Neuronal stem cell (in vitro differentiated cells): ENCODE data around the gene TPM4.

Experiments
- DNase-seq: peaks from one replicate; pipeline ENCODE4 v3.0.0-alpha.2; 2013; ENCODE audit warnings: low spot score
- H2AFZ ChIP-seq: one replicate; pipeline ENCODE4 v1.6.1; 2013; ENCODE audit warnings: mild to moderate bottlenecking, low read length, inconsistent platforms
- H2AK5ac ChIP-seq: 2 replicates; pipeline ENCODE4 v1.6.1; 2013; ENCODE audit warnings: low read depth, mild to moderate bottlenecking, inconsistent platforms, low read length, moderate library complexity, mixed read lengths
- H2BK120ac ChIP-seq: 2 replicates; pipeline ENCODE4 v1.6.1; 2013; ENCODE audit warnings: low read depth, mild to moderate bottlenecking, inconsistent platforms, low read length, moderate library complexity, mixed read lengths
- H2BK12ac ChIP-seq: one replicate; pipeline ENCODE4 v1.6.1; 2013; ENCODE audit warnings: low read length, inconsistent platforms
- H2BK15ac ChIP-seq: 2 replicates; pipeline ENCODE4 v1.6.1; 2013; ENCODE audit warnings: mild to moderate bottlenecking, low read length, inconsistent platforms, mixed read lengths
- H2BK5ac ChIP-seq: one replicate; pipeline ENCODE4 v1.6.1; 2013; ENCODE audit warnings: inconsistent platforms, mild to moderate bottlenecking, low read length, moderate library complexity
- H3K14ac ChIP-seq: one replicate; pipeline ENCODE4 v1.6.1; 2013; ENCODE audit warnings: low read length, inconsistent platforms
- H3K18ac ChIP-seq: 2 replicates; pipeline ENCODE4 v1.6.1; 2013; ENCODE audit warnings: low read length, inconsistent platforms
- H3K23ac ChIP-seq: 2 replicates; pipeline ENCODE4 v1.6.1; 2013; ENCODE audit warnings: low read depth, mild to moderate bottlenecking, mixed read lengths, low read length, inconsistent platforms; ENCODE audit not compliant: poor library complexity
- H3K27ac ChIP-seq: replicated peaks from 3 replicates; pipeline ENCODE4 v1.5.1; 2013; ENCODE audit warnings: low read length, inconsistent platforms
- H3K27me3 ChIP-seq, 3 experiments: 2 replicates each; pipeline ENCODE4 v1.6.1; 2013; ENCODE audit warnings: low read length in 3 of 3, mild to moderate bottlenecking in 2 of 3, inconsistent platforms in 1 of 3, low read depth in 1 of 3, mixed read lengths in 1 of 3, moderate library complexity in 1 of 3; ENCODE audit not compliant: control insufficient read depth in 3 of 3, insufficient read depth in 3 of 3
- H3K36me3 ChIP-seq, 2 donors: replicated peaks in 1 of 2; 2 replicates each; pipeline ENCODE4 v1.6.1; 2013; ENCODE audit warnings: low read length in 2 of 2; ENCODE audit not compliant: control insufficient read depth in 2 of 2, insufficient read depth in 2 of 2
- H3K4ac ChIP-seq: 2 replicates; pipeline ENCODE4 v1.6.1; 2013; ENCODE audit warnings: inconsistent platforms, mild to moderate bottlenecking, low read length, moderate library complexity
- H3K4me1 ChIP-seq, 2 donors: 1 replicate in 1 of 2; 2 replicates in 1 of 2; pipeline ENCODE4 v1.6.1; 2013; ENCODE audit warnings: low read length in 2 of 2, low read depth in 1 of 2; ENCODE audit not compliant: control insufficient read depth in 2 of 2, insufficient read depth in 1 of 2
- H3K4me2 ChIP-seq: one replicate; pipeline ENCODE4 v1.6.1; 2013; ENCODE audit warnings: mild to moderate bottlenecking, low read length, inconsistent platforms; ENCODE audit not compliant: insufficient read depth, poor library complexity, severe bottlenecking
- H3K4me3 ChIP-seq, 2 donors: 2 replicates each; pipeline ENCODE4 v1.5.1; 2013; ENCODE audit warnings: low read length in 2 of 2, mild to moderate bottlenecking in 2 of 2, inconsistent platforms in 1 of 2, moderate library complexity in 1 of 2
- H3K79me1 ChIP-seq: one replicate; pipeline ENCODE4 v1.6.1; 2013; ENCODE audit warnings: low read depth, mild to moderate bottlenecking, inconsistent platforms, low read length, moderate library complexity
- H3K9ac ChIP-seq: one replicate; pipeline ENCODE4 v1.6.1; 2013; ENCODE audit warnings: mild to moderate bottlenecking, low read depth, low read length, inconsistent platforms; ENCODE audit not compliant: poor library complexity
- H3K9me3 ChIP-seq, 2 donors: replicated peaks in 1 of 2; 2 replicates each; pipeline versions ENCODE3 to v1.6.1; 2013; ENCODE audit warnings: low read length in 2 of 2, mild to moderate bottlenecking in 2 of 2, inconsistent platforms in 1 of 2, low read depth in 1 of 2, mixed read lengths in 1 of 2, moderate library complexity in 1 of 2; ENCODE audit not compliant: control insufficient read depth in 2 of 2, insufficient read depth in 1 of 2
- H4K8ac ChIP-seq: one replicate; pipeline ENCODE4 v1.6.1; 2013; ENCODE audit warnings: low read depth, mild to moderate bottlenecking, inconsistent platforms, low read length, moderate library complexity
- H4K91ac ChIP-seq: one replicate; pipeline ENCODE4 v1.6.1; 2013; ENCODE audit warnings: low read length, low read depth, mild to moderate bottlenecking, inconsistent platforms; ENCODE audit not compliant: poor library complexity
- WGBS, 2 donors: extraction: QIAGEN DNeasy Blood & Tissue Kit; methylation state at CpG; one replicate each; pipeline ENCODE4 v1.1.7; 2013; ENCODE audit warnings: missing lambda C conversion rate in 2 of 2, mixed read lengths in 1 of 2; ENCODE audit not compliant: insufficient read length in 2 of 2, insufficient replicate concordance in 1 of 2; ENCODE audit errors: extremely low coverage in 2 of 2; 5-methylcytosine and 5-hydroxymethylcytosine counted together

Gene TPM4

GRCh38 chr19:16033721-16034120 is 42.6 kb upstream of the TPM4 start:
- no peak overlapping the region for H4K8ac ChIP-seq
- peaks cover 0 to 14% of the 10 kb centered on the region in 2 donors for H3K9me3 ChIP-seq
- H2AFZ ChIP-seq = no peak overlapping the region
- peaks cover 0 to 30% (median 0%) of the 10 kb centered on the region in 3 experiments for H3K27me3 ChIP-seq
- no peak overlapping the region for H3K4me2 ChIP-seq
- H3K18ac ChIP-seq = no peak overlapping the region
- no peak overlapping the region for H3K9ac ChIP-seq
- peak overlapping the region; percentile 38 for H3K14ac ChIP-seq
- H3K4me1 ChIP-seq = no peaks in the 10 kb centered on the region
- no peak for DNase-seq
- H2BK15ac ChIP-seq = no peak overlapping the region
- no peak overlapping the region for H4K91ac ChIP-seq
- no peak overlapping the region for H3K4ac ChIP-seq
- H3K36me3 ChIP-seq = no peaks in the 10 kb centered on the region
- no peak overlapping the region for H3K23ac ChIP-seq
- no CpG with 5 or more reads among the region's 2 CpGs for whole genome bisulfite sequencing, 2 donors
- H2BK120ac ChIP-seq = no peak overlapping the region
- peaks cover 3% of the 10 kb centered on the region for H3K79me1 ChIP-seq
- no peak overlapping the region for H3K27ac ChIP-seq
- H2AK5ac ChIP-seq = no peak overlapping the region
- H3K4me3 ChIP-seq = no peak overlapping the region
- no peak overlapping the region for H2BK5ac ChIP-seq
- H2BK12ac ChIP-seq = no peak overlapping the region

GRCh38 chr19:16034180-16034579 is 42.1 kb upstream of the TPM4 start:
- Histone ChIP-seq H4K8ac (no peak overlapping the region), H3K18ac (no peak overlapping the region), H2BK5ac (no peak overlapping the region), H3K4ac (no peak overlapping the region), H3K36me3 (no peaks in the 10 kb centered on the region), H3K14ac (no peak overlapping the region), H2AFZ (no peak overlapping the region), H3K4me3 (no peak overlapping the region), H2BK15ac (no peak overlapping the region), H3K4me1 (no peaks in the 10 kb centered on the region), H4K91ac (no peak overlapping the region), H3K27me3 (peaks cover 0 to 33% (median 0%) of the 10 kb centered on the region in 3 experiments), H3K79me1 (peaks cover 3% of the 10 kb centered on the region), H3K9me3 (peaks cover 0 to 14% of the 10 kb centered on the region in 2 donors), H3K27ac (no peak overlapping the region), H2BK120ac (no peak overlapping the region), H3K4me2 (no peak overlapping the region), H2BK12ac (no peak overlapping the region), H3K23ac (no peak overlapping the region), H2AK5ac (no peak overlapping the region), H3K9ac (no peak overlapping the region)
- WGBS, 2 donors = no CpG with 5 or more reads among the region's 7 CpGs
- no peak for DNase-seq

GRCh38 chr19:16034958-16035560 is 41.2 kb upstream of the TPM4 start:
- no CpG with 5 or more reads among the region's 17 CpGs for WGBS, 2 donors
- H3K4me2 ChIP-seq = no peak overlapping the region
- no peak overlapping the region for H3K4ac ChIP-seq
- peaks cover 0 to 29% (median 0%) of the 10 kb centered on the region in 3 experiments for H3K27me3 ChIP-seq
- peak overlapping the region; percentile 76 for H3K14ac ChIP-seq
- no peak overlapping the region for H2AFZ ChIP-seq
- no peak overlapping the region for H3K27ac ChIP-seq
- H2BK5ac ChIP-seq = no peak overlapping the region
- H3K23ac ChIP-seq = peak overlapping the region; percentile 55
- no peaks in the 10 kb centered on the region for H3K4me1 ChIP-seq
- peak overlapping the region in 1 of 2 donors; percentile 13 for H3K4me3 ChIP-seq
- H3K36me3 ChIP-seq = no peaks in the 10 kb centered on the region
- H2BK15ac ChIP-seq = no peak overlapping the region
- peak overlapping the region; percentile 43 for H4K8ac ChIP-seq
- no peak overlapping the region for H2AK5ac ChIP-seq
- H4K91ac ChIP-seq = no peak overlapping the region
- peaks cover 4% of the 10 kb centered on the region for H3K79me1 ChIP-seq
- H3K9ac ChIP-seq = no peak overlapping the region
- no peak overlapping the region for H2BK120ac ChIP-seq
- peak overlapping the region; percentile 19 for H3K18ac ChIP-seq
- DNase-seq = no peak
- no peak overlapping the region for H2BK12ac ChIP-seq
- H3K9me3 ChIP-seq = peaks cover 0 to 14% of the 10 kb centered on the region in 2 donors

GRCh38 chr19:16035601-16036297 is 40.5 kb upstream of the TPM4 start:
- peak overlapping the region; percentile 25 for H3K9ac ChIP-seq
- no peak overlapping the region for H2BK15ac ChIP-seq
- H2BK12ac ChIP-seq = no peak overlapping the region
- no peak overlapping the region for H4K8ac ChIP-seq
- no peak overlapping the region for H2AFZ ChIP-seq
- H4K91ac ChIP-seq = no peak overlapping the region
- H3K23ac ChIP-seq = peak overlapping the region; percentile 55
- peak overlapping the region in 1 of 2 donors; percentile 21 for H3K4me3 ChIP-seq
- H3K14ac ChIP-seq = peak overlapping the region; percentile 25
- no peak overlapping the region for H3K4ac ChIP-seq
- DNase-seq = no peak
- H3K9me3 ChIP-seq = peaks cover 0 to 14% of the 10 kb centered on the region in 2 donors
- peak overlapping the region; percentile 39 for H2BK5ac ChIP-seq
- H2BK120ac ChIP-seq = no peak overlapping the region
- H2AK5ac ChIP-seq = no peak overlapping the region
- H3K4me1 ChIP-seq = no peaks in the 10 kb centered on the region
- no peaks in the 10 kb centered on the region for H3K36me3 ChIP-seq
- H3K4me2 ChIP-seq = no peak overlapping the region
- WGBS, 2 donors = no CpG with 5 or more reads among the region's 28 CpGs
- H3K18ac ChIP-seq = no peak overlapping the region
- peaks cover 0 to 29% (median 0%) of the 10 kb centered on the region in 3 experiments for H3K27me3 ChIP-seq
- peaks cover 4% of the 10 kb centered on the region for H3K79me1 ChIP-seq
- no peak overlapping the region for H3K27ac ChIP-seq
